K562 (cell line): ENCODE results near the gene ZNF276. TPM values are rescaled to one million over a fixed set of nuclear protein-coding genes. Genes with fewer than 3 reads are reported as not detected.

Experiments
- ATAC-seq: fragments of 200-7000 bp; cut with Tn5 transposase; 3 replicates; pipeline ENCODE4 v1.9.1; 2020; ENCODE audit warnings: moderate library complexity
- BruUV-seq: library from RNA; stranded (reverse); fragments of 400-500 nt; replicated peaks from 2 replicates; lab custom pipeline; 2021; lab: Mats Ljungman, UMichigan
- CTCF ChIA-PET: fragments of 300-600 bp; formaldehyde crosslinking; extraction: SDS; loops from one replicate; lab custom pipeline; 2021; ENCODE audit warnings: low intra/inter-chr PET ratio; lab: Yijun Ruan, JAX
- POLR2A ChIA-PET: fragments of 300-600, 350-650 bp; sonication (Branson Sonifier 250); formaldehyde crosslinking; extraction: SDS; loops from one replicate; lab custom pipeline; 2021; ENCODE audit warnings: antibody characterized with exemption, inconsistent platforms; lab: Yijun Ruan, JAX
- DNase-seq, 4 experiments: peaks; one replicate each; pipeline versions ENCODE4 v3.0.0 to v3.0.0-alpha.2; 2011 to 2018; ENCODE audit warnings: low spot score in 3 of 4, mixed read lengths in 3 of 4; ENCODE audit errors: extremely low read depth in 1 of 4
- FAIRE-seq: peaks from 2 replicates; lab custom pipeline; 2011; peaks lifted over from hg19 to GRCh38; lab: Jason Lieb, UNC
- H2AFZ ChIP-seq: 2 replicates; pipeline ENCODE4 v1.6.0; 2011; ENCODE audit warnings: low read depth, low read length, control low read depth, inconsistent platforms
- H3K27ac ChIP-seq: fragments of 200-600 bp; 3 replicates; pipeline ENCODE4 v1.8.0; 2011; ENCODE audit warnings: low read depth, mild to moderate bottlenecking, control low read depth, inconsistent platforms, low read length, moderate library complexity, mixed read lengths; ENCODE audit errors: extremely low read depth
- H3K27me3 ChIP-seq, 2 experiments: fragments of 300-600 bp in 1 of 2; 2 replicates in 1 of 2; 3 replicates in 1 of 2; pipeline versions ENCODE4 v1.6.0 to v1.8.0; 2011; ENCODE audit warnings: inconsistent platforms in 2 of 2, low read length in 2 of 2, mild to moderate bottlenecking in 1 of 2, mixed read lengths in 1 of 2, moderate library complexity in 1 of 2; ENCODE audit not compliant: control insufficient read depth in 2 of 2, insufficient read depth in 2 of 2
- H3K36me3 ChIP-seq: fragments of 300-600 bp; 3 replicates; pipeline ENCODE4 v1.8.0; 2011; ENCODE audit warnings: mild to moderate bottlenecking, low read length, inconsistent platforms; ENCODE audit not compliant: control insufficient read depth, insufficient read depth
- H3K4me1 ChIP-seq, 2 experiments: fragments of 200-600 bp in 1 of 2; replicated peaks in 1 of 2; 2 replicates in 1 of 2; 3 replicates in 1 of 2; pipeline versions ENCODE4 v1.5.1 to v1.8.0; 2011; ENCODE audit warnings: inconsistent platforms in 2 of 2, low read length in 2 of 2, mild to moderate bottlenecking in 1 of 2, mixed read lengths in 1 of 2, moderate library complexity in 1 of 2; ENCODE audit not compliant: control insufficient read depth in 2 of 2, insufficient read depth in 2 of 2
- H3K4me2 ChIP-seq: 2 replicates; pipeline ENCODE4 v1.6.1; 2011; ENCODE audit warnings: low read length, control low read depth, inconsistent platforms, mixed read lengths; ENCODE audit not compliant: insufficient read depth
- H3K4me3 ChIP-seq: fragments of 200-600 bp; sonication (generic), shearing (Covaris generic); 2 replicates; pipeline ENCODE4 v1.5.1; 2016; ENCODE audit warnings: control low read depth, inconsistent platforms
- H3K79me2 ChIP-seq: fragments of 200-600 bp; 3 replicates; pipeline ENCODE4 v1.8.0; 2011; ENCODE audit warnings: low read length, inconsistent platforms; ENCODE audit not compliant: control insufficient read depth, insufficient read depth
- H3K9ac ChIP-seq, 2 experiments: 2 replicates each; pipeline versions ENCODE4 v1.6.0 to v1.6.1; 2011; ENCODE audit warnings: low read depth in 2 of 2, low read length in 2 of 2, control low read depth in 1 of 2, inconsistent platforms in 1 of 2, mild to moderate bottlenecking in 1 of 2, mixed read lengths in 1 of 2; ENCODE audit not compliant: insufficient read depth in 1 of 2
- H3K9me1 ChIP-seq: one replicate; pipeline ENCODE4 v1.6.0; 2011; ENCODE audit warnings: inconsistent platforms, mild to moderate bottlenecking, low read length, moderate library complexity; ENCODE audit not compliant: control insufficient read depth, insufficient read depth
- H3K9me3 ChIP-seq: replicated peaks from 2 replicates; pipeline ENCODE4 v1.5.1; 2011; ENCODE audit warnings: low read depth, low read length, inconsistent platforms; ENCODE audit not compliant: control insufficient read depth, insufficient read depth
- H4K20me1 ChIP-seq: replicated peaks from 2 replicates; pipeline ENCODE4 v1.6.1; 2011; ENCODE audit warnings: low read length, inconsistent platforms, mixed read lengths; ENCODE audit not compliant: control insufficient read depth, insufficient read depth
- ATF3 ChIP-seq, 2 experiments: fragments of 450-650 bp in 1 of 2; sonication (generic) in 1 of 2; formaldehyde crosslinking in 1 of 2; IDR thresholded peaks in 1 of 2; conservative IDR thresholded peaks in 1 of 2; 2 replicates each; pipeline versions ENCODE4 v1.6.1 to v1.8.1; 2016 to 2023; ENCODE audit warnings: mild to moderate bottlenecking in 2 of 2, moderate library complexity in 2 of 2, inconsistent platforms in 1 of 2, missing genetic modification reagents in 1 of 2
- BRCA1 ChIP-seq, 2 experiments: fragments of 450-650 bp in 1 of 2; sonication (generic) in 1 of 2; formaldehyde crosslinking in 1 of 2; IDR thresholded peaks; 2 replicates each; pipeline versions ENCODE4 v1.5.0 to v1.6.1; 2017 to 2020; ENCODE audit warnings: mild to moderate bottlenecking in 1 of 2, missing genetic modification reagents in 1 of 2
- BRF2 ChIP-seq: IDR thresholded peaks from 3 replicates; pipeline ENCODE4 v1.6.1; 2011; ENCODE audit warnings: borderline replicate concordance, mild to moderate bottlenecking; ENCODE audit not compliant: insufficient read length, insufficient read depth
- DNMT1 ChIP-seq: fragments of 450-650 bp; IDR thresholded peaks from 2 replicates; pipeline ENCODE4 v1.6.1; 2016; ENCODE audit warnings: antibody characterized with exemption, mild to moderate bottlenecking
- HMG20A ChIP-seq: fragments of 450-650 bp; formaldehyde crosslinking; conservative IDR thresholded peaks from 2 replicates; pipeline ENCODE4 v1.4.0; 2020; ENCODE audit warnings: mild to moderate bottlenecking, mixed read lengths
- RBBP5 ChIP-seq: fragments of 200-600 bp; sonication (generic); IDR thresholded peaks from 2 replicates; pipeline ENCODE4 v1.6.1; 2012; ENCODE audit warnings: borderline replicate concordance, mild to moderate bottlenecking, low read length, control low read depth, inconsistent platforms; ENCODE audit not compliant: insufficient read depth, poor library complexity, severe bottlenecking
- TBL1XR1 ChIP-seq, 2 experiments: IDR thresholded peaks; 2 replicates each; pipeline ENCODE4 v1.6.1; 2012; ENCODE audit warnings: improper control_type of control experiment in 2 of 2, low read length in 2 of 2, mild to moderate bottlenecking in 1 of 2
- ZBTB49 ChIP-seq: sonication (generic); formaldehyde crosslinking; IDR thresholded peaks from 2 replicates; pipeline ENCODE4 v1.8.0; 2022; ENCODE audit warnings: missing genetic modification reagents, mild to moderate bottlenecking, borderline replicate concordance
- ZNF165 ChIP-seq: fragments of 250-450 bp; sonication (Bioruptor Pico); IDR thresholded peaks from 2 replicates; pipeline ENCODE4 v1.4.0; 2020; ENCODE audit warnings: borderline replicate concordance
- WGBS: fragments of 100-300 bp; shearing (Covaris generic); methylation state at CpG from one replicate; pipeline ENCODE4 v1.1.6; 2016; ENCODE audit warnings: low coverage, mixed read lengths; ENCODE audit not compliant: insufficient coverage; ENCODE audit errors: missing lambda C conversion rate; 5-methylcytosine and 5-hydroxymethylcytosine counted together
- in situ Hi-C: fragments of 300-500 bp; cut with MboI; formaldehyde crosslinking; loops from 4 replicates; pipeline ENCODE4 v1.15.0; 2018; ENCODE audit warnings: inconsistent platforms, mixed read lengths
- intact Hi-C: fragments of 100-400 bp; cut with micrococcal nuclease; formaldehyde crosslinking; loops from 2 replicates; pipeline ENCODE4 v1.14.2; 2022
- polyA plus RNA-seq, 8 experiments: library from polyadenylated mRNA; depleted of rRNA in 4 of 8; stranded (reverse) in 5 of 8; unstranded in 3 of 8; fragments of >200 nt; fragmentation: Nextera tagmentation in 2 of 8; fragmentation: Illumina TruSeq in 1 of 8; extraction: Ambion mirVana in 2 of 8; extraction: Trizol in 1 of 8; gene quantifications; 2 replicates each; pipeline versions ENCODE4 v1.2.1 to v1.2.3, GENCODE V29; 2011 to 2014; ENCODE audit warnings: inconsistent platforms in 1 of 8, missing spikeins in 1 of 8
- total RNA-seq, 7 experiments: library from RNA; depleted of rRNA in 6 of 7; stranded (reverse); fragments of >200 nt in 6 of 7; fragmentation: Illumina TruSeq in 2 of 7; extraction: Trizol in 2 of 7; gene quantifications; 2 replicates each; pipeline versions ENCODE4 v1.2.1 to v1.2.3, GENCODE V29; 2011 to 2021; ENCODE audit warnings: low replicate concordance in 1 of 7

Gene ZNF276
- total and polyA plus RNA-seq, 9 of the 15 experiments (the other 6 are each of a cell fraction or from before 2014, with no cell fraction given): 0.49 to 43.9 (median 15.8) TPM

- Histone ChIP-seq H3K4me2 (peak overlapping the region; percentile 71; the same call in 1 of the 2 replicates), H3K36me3 (no peaks in the 10 kb centered on the region), H4K20me1 (no peaks in the 10 kb centered on the region), H3K27me3 (no peaks in the 10 kb centered on the region), H3K4me1 (peaks cover 23 to 74% of the 10 kb centered on the region in 2 experiments; a peak in 4 of 5 replicates), H3K9me3 (no peaks in the 10 kb centered on the region), H3K27ac (no peak overlapping the region), H2AFZ (peak overlapping the region; percentile 87), H3K9ac (peak overlapping the region in 1 of 2 experiments; percentile 85; a peak in 2 of 4 replicates), H3K9me1 (no peaks in the 10 kb centered on the region), H3K79me2 (peaks cover under 1% of the 10 kb centered on the region; the same call in 2 of the 3 replicates), H3K4me3 (no peak overlapping the region)
- DNase-seq (no peak), ATAC-seq (no peak), FAIRE-seq (no peak)
- WGBS: 69% methylated on average over 13 of the region's 14 CpGs
- BruUV-seq: no TSS peak
- intact Hi-C loops: loop anchor here (1.0 to 5.0 kb wide), 3 partner anchors 46 to 155 kb away; no protein-coding TSS in a partner anchor
- ChIA-PET POLR2A (interaction anchor here (0.7 to 4.5 kb wide), 13 partner anchors 10 to 266 kb away, joined by 3 to 45 read pairs (median 3); partner anchors contain the start of genes TCF25 and VPS9D1), CTCF (interaction anchor here (0.7 to 1.3 kb wide), 2 partner anchors 87 to 155 kb away, joined by 5 to 9 read pairs; no protein-coding TSS in a partner anchor)
- in situ Hi-C loops: no loop called here
- no peak for TF ChIP-seq ZBTB49
- TF ChIP-seq BRF2: no peak
- no peak for TF ChIP-seq ZNF165 (CRISPR knock-in tag)
- no peak for TF ChIP-seq HMG20A (CRISPR knock-in tag)
- TF ChIP-seq BRCA1 (IDR thresholded peaks at IDR 0.05): no peak
- TF ChIP-seq BRCA1 (CRISPR knock-in tag; IDR thresholded peaks at IDR 0.05): 0 out of 2 replicates have a peak, but pooled peaks have one; percentile 21
- TF ChIP-seq RBBP5: peak; percentile 17
- no peak for TF ChIP-seq DNMT1
- no peak for TF ChIP-seq TBL1XR1 (IDR thresholded peaks at IDR 0.05; ENCODE audit: low read length in 2 of 2)
- TF ChIP-seq ATF3 (IDR thresholded peaks at IDR 0.05): no peak
- TF ChIP-seq ATF3 (CRISPR knock-in tag; conservative IDR thresholded peaks at IDR 0.05): no peak
These were observed 14.6 kb upstream of the ZNF276 start for GRCh38 chr16:89706518-89707260.
